ENCODE results near the gene NLRC5.

NLRC5 gene

GRCh38 chr16:57007050-57007449, 17.7 kb downstream of the NLRC5 start:
- H3K4me3 ChIP-seq (ENCODE audit: low read length): no peak overlapping the region
- no peaks in the 10 kb centered on the region for H3K4me1 ChIP-seq (ENCODE audit: low read length)
- no peaks in the 10 kb centered on the region for H3F3A ChIP-seq (ENCODE audit: insufficient read depth, low read length)
- no peak overlapping the region for H2AFZ ChIP-seq (ENCODE audit: low read length)
- no peaks in the 10 kb centered on the region for H4K20me1 ChIP-seq (ENCODE audit: insufficient read depth, low read length)
- H3K79me2 ChIP-seq (ENCODE audit: low read length): no peaks in the 10 kb centered on the region
- no peak overlapping the region for H3K4me2 ChIP-seq (ENCODE audit: low read depth, low read length)
- no peaks in the 10 kb centered on the region for H3K9me2 ChIP-seq (replicated peaks; ENCODE audit: insufficient read depth, low read length)
- H3K27ac ChIP-seq (ENCODE audit: low read length): no peak overlapping the region
- no peaks in the 10 kb centered on the region for H3K9me3 ChIP-seq (replicated peaks; ENCODE audit: insufficient read depth, low read length)
- H3K27me3 ChIP-seq (replicated peaks; ENCODE audit: insufficient read depth, low read length): no peaks in the 10 kb centered on the region
- no peak for TF ChIP-seq EZH2 (optimal IDR thresholded peaks at IDR 0.05; ENCODE audit: low read depth, low read length)
- TF ChIP-seq EZH2phosphoT487 (IDR thresholded peaks at IDR 0.05; ENCODE audit: low read length): no peak
- no peak for TF ChIP-seq CTCF (IDR thresholded peaks at IDR 0.05; ENCODE audit: low read length)
- no peak for DNase-seq
- no peak overlapping the region for H3K9ac ChIP-seq (ENCODE audit: low read length)
- H3K36me3 ChIP-seq (replicated peaks; ENCODE audit: insufficient read depth, low read length): no peaks in the 10 kb centered on the region

GRCh38 chr16:57007530-57007929, 18.2 kb downstream of the NLRC5 start:
- no peaks in the 10 kb centered on the region for H3K4me1 ChIP-seq (ENCODE audit: low read length)
- no peaks in the 10 kb centered on the region for H3K27me3 ChIP-seq (replicated peaks; ENCODE audit: insufficient read depth, low read length)
- no peak overlapping the region for H3K27ac ChIP-seq (ENCODE audit: low read length)
- H3K4me2 ChIP-seq (ENCODE audit: low read depth, low read length): no peak overlapping the region
- no peaks in the 10 kb centered on the region for H3K79me2 ChIP-seq (ENCODE audit: low read length)
- TF ChIP-seq EZH2phosphoT487 (IDR thresholded peaks at IDR 0.05; ENCODE audit: low read length) (no peak), EZH2 (optimal IDR thresholded peaks at IDR 0.05; ENCODE audit: low read depth, low read length) (no peak), CTCF (IDR thresholded peaks at IDR 0.05; ENCODE audit: low read length) (no peak)
- H3K9ac ChIP-seq (ENCODE audit: low read length): no peak overlapping the region
- no peak for DNase-seq
- H2AFZ ChIP-seq (ENCODE audit: low read length): no peak overlapping the region
- H3K36me3 ChIP-seq (replicated peaks; ENCODE audit: insufficient read depth, low read length): no peaks in the 10 kb centered on the region
- no peaks in the 10 kb centered on the region for H3K9me3 ChIP-seq (replicated peaks; ENCODE audit: insufficient read depth, low read length)
- no peak overlapping the region for H3K4me3 ChIP-seq (ENCODE audit: low read length)
- H3K9me2 ChIP-seq (replicated peaks; ENCODE audit: insufficient read depth, low read length): no peaks in the 10 kb centered on the region
- H4K20me1 ChIP-seq (ENCODE audit: insufficient read depth, low read length): no peaks in the 10 kb centered on the region
- H3F3A ChIP-seq (ENCODE audit: insufficient read depth, low read length): no peaks in the 10 kb centered on the region

GRCh38 chr16:57008440-57008839, 19.1 kb downstream of the NLRC5 start:
- H3K9ac ChIP-seq (ENCODE audit: low read length): no peak overlapping the region
- H3K27ac ChIP-seq (ENCODE audit: low read length): no peak overlapping the region
- H3K9me3 ChIP-seq (replicated peaks; ENCODE audit: insufficient read depth, low read length): no peaks in the 10 kb centered on the region
- H4K20me1 ChIP-seq (ENCODE audit: insufficient read depth, low read length): no peaks in the 10 kb centered on the region
- H3K4me2 ChIP-seq (ENCODE audit: low read depth, low read length): no peak overlapping the region
- no peak overlapping the region for H2AFZ ChIP-seq (ENCODE audit: low read length)
- H3K9me2 ChIP-seq (replicated peaks; ENCODE audit: insufficient read depth, low read length): no peaks in the 10 kb centered on the region
- DNase-seq: no peak
- TF ChIP-seq EZH2phosphoT487 (IDR thresholded peaks at IDR 0.05; ENCODE audit: low read length) (no peak), EZH2 (optimal IDR thresholded peaks at IDR 0.05; ENCODE audit: low read depth, low read length) (no peak), CTCF (IDR thresholded peaks at IDR 0.05; ENCODE audit: low read length) (no peak)
- H3K36me3 ChIP-seq (replicated peaks; ENCODE audit: insufficient read depth, low read length): no peaks in the 10 kb centered on the region
- no peaks in the 10 kb centered on the region for H3K4me1 ChIP-seq (ENCODE audit: low read length)
- no peak overlapping the region for H3K4me3 ChIP-seq (ENCODE audit: low read length)
- H3F3A ChIP-seq (ENCODE audit: insufficient read depth, low read length): no peaks in the 10 kb centered on the region
- H3K79me2 ChIP-seq (ENCODE audit: low read length): no peaks in the 10 kb centered on the region
- no peaks in the 10 kb centered on the region for H3K27me3 ChIP-seq (replicated peaks; ENCODE audit: insufficient read depth, low read length)
